GM19238 (cell line): ENCODE measurements around the gene USE1.

Experiments used
- DNase-seq: peaks from one replicate; pipeline ENCODE4 v3.0.0; 2011; ENCODE audit warnings: low spot score; ENCODE audit not compliant: insufficient read length

The USE1 gene

GRCh38 chr19:17235971-17236777 is 21.0 kb downstream of the USE1 start:
- DNase-seq = peak; percentile 61

- no peak for DNase-seq
Observed at GRCh38 chr19:17236811-17237543, 21.8 kb downstream of the USE1 start.

- DNase-seq = no peak
Observed at GRCh38 chr19:17237747-17238706, 22.9 kb downstream of the USE1 start.

- no peak for DNase-seq
Observed at GRCh38 chr19:17240062-17240752, 25.1 kb downstream of the USE1 start.

GRCh38 chr19:17240826-17241399 is 25.8 kb downstream of the USE1 start:
- DNase-seq = no peak

- no peak for DNase-seq
Observed at GRCh38 chr19:17242431-17243208, 27.5 kb downstream of the USE1 start.

GRCh38 chr19:17243211-17243829 is 28.2 kb downstream of the USE1 start:
- no peak for DNase-seq

- no peak for DNase-seq
Observed at GRCh38 chr19:17243830-17244617, 28.9 kb downstream of the USE1 start.

- DNase-seq = no peak
Observed at GRCh38 chr19:17244618-17245534, 29.7 kb downstream of the USE1 start.

- DNase-seq = peak; percentile 63
Observed at GRCh38 chr19:17245535-17245984, 30.4 kb downstream of the USE1 start, which contains the start of gene NR2F6. Gene NR2F6, minus strand, starts transcription at chr19:17245919. Its CDS starts 699 bp downstream, at chr19:17245220.

GRCh38 chr19:17246681-17247425 is 31.7 kb downstream of the USE1 start:
- no peak for DNase-seq

- DNase-seq = no peak
Observed at GRCh38 chr19:17248011-17248776, 33.0 kb downstream of the USE1 start.

GRCh38 chr19:17249887-17250548 is 34.9 kb downstream of the USE1 start:
- no peak for DNase-seq

- DNase-seq = no peak
Observed at GRCh38 chr19:17254636-17255035, 39.5 kb downstream of the USE1 start.

- DNase-seq = no peak
Observed at GRCh38 chr19:17255150-17255621, 40.0 kb downstream of the USE1 start.
